ENCODE results near the gene SLN.

The SLN gene

GRCh38 chr11:107676336-107677057 is 35.4 kb downstream of the SLN start:
- in situ Hi-C loops (cut with MboI; ENCODE audit: low pct_unique_long_range_greater_than_20kb, low sequenced_read_pairs, unreplicated experiment), result no loop called here
- no peak for TF ChIP-seq CTCF (IDR thresholded peaks at IDR 0.05; ENCODE audit: extremely low read depth, insufficient read depth, missing control alignments)
- DNase-seq (ENCODE audit: low spot score), result no peak

GRCh38 chr11:107675902-107676301 is 36.0 kb downstream of the SLN start:
- TF ChIP-seq CTCF (IDR thresholded peaks at IDR 0.05; ENCODE audit: extremely low read depth, insufficient read depth, missing control alignments), result no peak
- in situ Hi-C loops (cut with MboI; ENCODE audit: low pct_unique_long_range_greater_than_20kb, low sequenced_read_pairs, unreplicated experiment), result no loop called here
- no peak for DNase-seq (ENCODE audit: low spot score)

- DNase-seq (ENCODE audit: low spot score), result no peak
- in situ Hi-C loops (cut with MboI; ENCODE audit: low pct_unique_long_range_greater_than_20kb, low sequenced_read_pairs, unreplicated experiment), result no loop called here
- no peak for TF ChIP-seq CTCF (IDR thresholded peaks at IDR 0.05; ENCODE audit: extremely low read depth, insufficient read depth, missing control alignments)
These were observed 41.8 kb downstream of the SLN start for GRCh38 chr11:107669893-107670601.

- DNase-seq (ENCODE audit: low spot score), result no peak
- in situ Hi-C loops (cut with MboI; ENCODE audit: low pct_unique_long_range_greater_than_20kb, low sequenced_read_pairs, unreplicated experiment), result no loop called here
- TF ChIP-seq CTCF (IDR thresholded peaks at IDR 0.05; ENCODE audit: extremely low read depth, insufficient read depth, missing control alignments), result no peak
These were observed 42.6 kb downstream of the SLN start for GRCh38 chr11:107669191-107669740.

- TF ChIP-seq CTCF (IDR thresholded peaks at IDR 0.05; ENCODE audit: extremely low read depth, insufficient read depth, missing control alignments), result no peak
- in situ Hi-C loops (cut with MboI; ENCODE audit: low pct_unique_long_range_greater_than_20kb, low sequenced_read_pairs, unreplicated experiment), result no loop called here
- DNase-seq (ENCODE audit: low spot score), result no peak
These were observed 44.8 kb downstream of the SLN start for GRCh38 chr11:107666911-107667613.

- in situ Hi-C loops (cut with MboI; ENCODE audit: low pct_unique_long_range_greater_than_20kb, low sequenced_read_pairs, unreplicated experiment), result no loop called here
- no peak for TF ChIP-seq CTCF (IDR thresholded peaks at IDR 0.05; ENCODE audit: extremely low read depth, insufficient read depth, missing control alignments)
- DNase-seq (ENCODE audit: low spot score), result no peak
These were observed 46.8 kb downstream of the SLN start for GRCh38 chr11:107665018-107665417.
